ENCODE data around the gene LCE3D.

DNA sequence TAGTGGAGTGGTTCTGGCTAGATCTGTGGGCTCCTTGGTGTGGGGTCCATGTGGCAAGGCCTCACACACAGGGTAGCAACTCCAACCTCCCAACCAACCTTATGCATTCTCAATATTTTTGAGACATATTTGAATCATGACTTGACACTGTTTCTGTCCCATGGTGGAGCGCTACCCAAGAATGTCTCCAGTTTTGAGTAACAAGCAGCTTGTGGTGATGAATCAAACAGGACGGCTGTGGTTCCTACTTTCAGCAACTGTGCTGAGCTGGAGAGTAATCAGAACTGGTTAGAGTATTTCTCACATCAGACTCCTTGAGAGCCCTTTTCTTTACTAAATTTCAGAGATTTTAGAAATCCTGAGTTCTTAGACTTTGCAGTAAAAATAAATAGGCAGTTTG, 3.1 kb downstream of the LCE3D start:
- TF ChIP-seq, protein P1, sequence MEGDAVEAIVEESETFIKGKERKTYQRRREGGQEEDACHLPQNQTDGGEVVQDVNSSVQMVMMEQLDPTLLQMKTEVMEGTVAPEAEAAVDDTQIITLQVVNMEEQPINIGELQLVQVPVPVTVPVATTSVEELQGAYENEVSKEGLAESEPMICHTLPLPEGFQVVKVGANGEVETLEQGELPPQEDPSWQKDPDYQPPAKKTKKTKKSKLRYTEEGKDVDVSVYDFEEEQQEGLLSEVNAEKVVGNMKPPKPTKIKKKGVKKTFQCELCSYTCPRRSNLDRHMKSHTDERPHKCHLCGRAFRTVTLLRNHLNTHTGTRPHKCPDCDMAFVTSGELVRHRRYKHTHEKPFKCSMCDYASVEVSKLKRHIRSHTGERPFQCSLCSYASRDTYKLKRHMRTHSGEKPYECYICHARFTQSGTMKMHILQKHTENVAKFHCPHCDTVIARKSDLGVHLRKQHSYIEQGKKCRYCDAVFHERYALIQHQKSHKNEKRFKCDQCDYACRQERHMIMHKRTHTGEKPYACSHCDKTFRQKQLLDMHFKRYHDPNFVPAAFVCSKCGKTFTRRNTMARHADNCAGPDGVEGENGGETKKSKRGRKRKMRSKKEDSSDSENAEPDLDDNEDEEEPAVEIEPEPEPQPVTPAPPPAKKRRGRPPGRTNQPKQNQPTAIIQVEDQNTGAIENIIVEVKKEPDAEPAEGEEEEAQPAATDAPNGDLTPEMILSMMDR (IDR thresholded peaks at IDR 0.05) = no peak
- TF ChIP-seq POLR2A (IDR thresholded peaks at IDR 0.05) = no peak
